Subcutaneous adipose tissue (tissue), 4 donors: ENCODE measurements around the gene RASGRP3. TPM values are rescaled to one million over a fixed set of nuclear protein-coding genes. Genes with fewer than 3 reads are reported as not detected.

Experiments
- CTCF ChIP-seq: fragments of 450-650 bp; IDR thresholded peaks from one replicate; pipeline ENCODE4 v1.5.1; 2016; ENCODE audit warnings: low read depth, mild to moderate bottlenecking, control low read depth, antibody characterized with exemption, moderate library complexity
- total RNA-seq, 4 donors: library from RNA; depleted of rRNA; stranded (reverse); fragments of >200 nt; gene quantifications; one replicate each; pipeline ENCODE4 v1.1.0, GENCODE V29; 2016

RASGRP3 gene
- total RNA-seq: 10 to 100 TPM in 3 of 4 donors, 1 to 10 TPM in 1; 9.5 to 63.9 (median 33.2) TPM

DNA sequence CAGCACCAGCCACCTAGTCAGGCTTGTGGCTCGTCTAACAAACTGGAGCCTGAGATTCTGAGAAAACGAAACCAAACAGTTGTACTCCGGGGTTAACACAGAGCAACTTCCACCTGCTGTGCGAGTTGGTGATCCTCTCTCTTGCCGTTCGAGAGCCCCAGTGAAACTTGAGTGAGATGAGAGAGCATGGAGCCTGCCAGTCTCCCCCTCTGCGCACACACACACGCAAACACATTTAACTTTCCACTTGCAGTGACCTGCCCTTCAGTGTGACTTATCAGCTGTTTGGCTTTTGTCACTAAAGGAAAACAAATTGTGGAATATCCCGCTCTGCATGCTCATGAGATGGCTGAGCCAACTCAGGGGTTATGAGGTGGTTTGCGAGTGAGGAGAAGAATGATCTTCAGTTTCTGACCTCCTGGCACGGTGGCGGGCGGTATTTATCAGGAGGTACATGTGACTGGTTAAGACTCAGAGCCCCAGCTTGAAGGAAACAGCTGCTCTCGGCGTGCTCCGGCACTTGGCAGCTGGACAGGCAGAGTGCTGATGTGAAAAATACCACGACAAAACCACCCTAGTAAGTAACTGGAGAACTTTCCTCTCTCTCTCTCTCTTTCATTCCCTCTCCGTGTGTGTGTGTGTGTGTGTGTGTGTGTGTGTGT lies at the start of gene RASGRP3:
RASGRP3 (plus strand) TSS at position 519 of the 662 bp plus-strand sequence. CDS start 38,488 bp downstream, outside the sequence.
- TF ChIP-seq CTCF: no peak

- TF ChIP-seq CTCF: no peak
These were observed 49.7 kb upstream of the RASGRP3 start for GRCh38 chr2:33426666-33427231.

- no peak for TF ChIP-seq CTCF
These were observed 46.4 kb upstream of the RASGRP3 start for GRCh38 chr2:33430077-33430476.

DNA sequence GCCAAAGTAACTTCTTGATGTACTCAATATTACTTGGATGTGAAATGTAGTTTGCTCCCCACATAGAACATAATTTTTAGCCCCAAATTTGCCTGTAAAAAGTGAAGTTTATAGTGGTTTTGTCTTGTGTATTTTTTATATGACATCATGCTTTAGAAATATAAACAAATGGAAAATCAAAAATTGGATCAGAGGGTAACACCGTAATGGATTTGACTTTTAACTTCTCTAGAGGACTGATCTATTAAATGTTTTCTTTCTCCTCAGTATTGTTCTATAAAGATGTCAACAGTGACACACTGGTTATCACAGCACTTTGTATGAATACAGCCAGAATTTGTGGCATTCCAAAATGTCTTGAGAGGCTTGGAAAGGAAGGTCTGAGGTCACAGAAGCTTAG lies 45.6 kb upstream of the RASGRP3 start:
- TF ChIP-seq CTCF: no peak

DNA sequence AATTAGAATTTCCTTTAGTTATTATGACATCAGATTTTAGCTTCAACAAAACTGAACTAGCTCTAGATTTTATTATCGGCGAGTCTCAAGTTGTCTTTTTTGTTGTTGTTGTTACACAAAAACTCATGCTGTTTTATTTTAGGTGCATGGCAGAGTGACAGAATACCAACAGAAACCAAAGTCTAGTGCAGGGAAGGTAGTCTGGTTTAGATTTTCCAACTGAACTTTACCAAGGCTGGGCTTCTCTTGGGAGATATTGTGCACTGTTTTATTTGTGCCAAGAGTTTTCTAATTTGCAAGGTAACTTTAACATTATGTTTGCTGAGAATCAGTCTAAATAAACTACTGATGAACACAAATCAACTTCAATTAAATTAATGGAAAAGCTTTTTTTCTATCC lies 43.6 kb upstream of the RASGRP3 start:
- TF ChIP-seq CTCF: no peak

DNA sequence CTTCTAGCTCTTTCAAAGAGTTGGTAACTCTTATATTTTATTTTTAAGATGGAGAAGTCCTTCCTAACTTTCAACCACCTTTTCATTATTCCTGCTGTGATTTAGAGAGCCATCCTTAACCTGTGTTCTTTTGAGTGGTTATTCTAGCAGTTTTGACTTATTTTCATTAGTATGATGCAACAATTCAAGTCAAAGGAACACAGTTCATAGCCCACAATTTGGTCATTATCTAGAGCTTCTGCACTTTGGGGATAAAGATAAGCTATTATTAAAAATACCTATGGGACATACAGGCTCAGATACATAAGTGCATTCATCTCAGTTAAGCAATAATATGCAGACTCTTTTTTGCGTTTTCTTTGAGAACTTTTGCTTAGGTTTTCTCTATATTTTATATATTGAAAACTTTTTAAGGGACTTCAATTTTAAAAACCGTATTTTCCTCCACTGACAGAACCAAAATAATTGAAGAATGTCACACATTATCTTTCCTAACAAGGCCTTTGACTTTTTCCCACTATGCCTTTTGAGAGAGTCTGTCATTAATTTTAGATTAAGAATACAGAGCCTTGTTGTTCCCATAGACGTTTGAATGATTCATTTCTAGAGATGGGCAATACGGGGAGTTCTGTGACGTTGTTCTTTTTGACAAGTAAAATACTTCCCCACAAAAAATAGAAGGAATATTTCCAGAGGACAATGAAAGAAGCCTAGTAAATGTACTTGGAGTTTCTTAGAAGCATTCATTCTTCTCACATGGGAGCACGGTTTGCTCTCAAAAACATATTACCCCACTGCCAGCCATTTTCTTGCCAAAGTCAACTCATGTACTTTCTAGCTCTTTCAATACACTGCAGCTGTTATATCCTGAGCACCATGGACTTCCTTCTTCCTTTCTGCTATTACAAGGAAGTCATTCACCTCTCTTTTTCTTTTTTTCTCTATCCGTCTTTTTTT lies 42.9 kb upstream of the RASGRP3 start:
- TF ChIP-seq CTCF: no peak

- TF ChIP-seq CTCF: no peak
These were observed 40.9 kb upstream of the RASGRP3 start for GRCh38 chr2:33435518-33435917.
